NCI-H1048 (cell line): ENCODE data around the gene SLC2A1.
"Not testable (repeated sequence)": the region's sequence is repeated elsewhere in the genome, so short reads cannot be mapped to it uniquely, and the experiment has no call there.

Source experiments
- DNase-seq: peaks from one replicate; lab custom pipeline; 2025; lab: John Stamatoyannopoulos, UW

The SLC2A1 gene

GRCh38 chr1:42929434-42930177, 29.1 kb downstream of the SLC2A1 start:
- DNase-seq: no peak

GRCh38 chr1:42928859-42929258, 29.8 kb downstream of the SLC2A1 start:
- DNase-seq: no peak

- DNase-seq: no peak
These were observed 30.7 kb downstream of the SLC2A1 start for GRCh38 chr1:42927920-42928505.

- DNase-seq: no peak
These were observed 31.3 kb downstream of the SLC2A1 start for GRCh38 chr1:42927274-42927841.

- DNase-seq: no peak
These were observed 31.8 kb downstream of the SLC2A1 start for GRCh38 chr1:42926879-42927242.

GRCh38 chr1:42926235-42926878, 32.3 kb downstream of the SLC2A1 start:
- no peak for DNase-seq

- no peak for DNase-seq
These were observed 33.6 kb downstream of the SLC2A1 start for GRCh38 chr1:42924851-42925760.

- DNase-seq: peak; percentile 75
These were observed 34.4 kb downstream of the SLC2A1 start for GRCh38 chr1:42924082-42924850.

GRCh38 chr1:42923367-42924081, 35.1 kb downstream of the SLC2A1 start:
- no peak for DNase-seq

- no peak for DNase-seq
These were observed 35.8 kb downstream of the SLC2A1 start for GRCh38 chr1:42922687-42923366.

GRCh38 chr1:42921769-42922168, 36.9 kb downstream of the SLC2A1 start:
- DNase-seq: no peak

- not testable (repeated sequence) for DNase-seq
These were observed 39.0 kb downstream of the SLC2A1 start for GRCh38 chr1:42919651-42920050.

- no peak for DNase-seq
These were observed 41.5 kb downstream of the SLC2A1 start for GRCh38 chr1:42917241-42917495.

GRCh38 chr1:42915456-42915855, 43.2 kb downstream of the SLC2A1 start:
- DNase-seq: no peak

- DNase-seq: no peak
These were observed 44.5 kb downstream of the SLC2A1 start for GRCh38 chr1:42914092-42914627.

GRCh38 chr1:42913426-42914091, 45.1 kb downstream of the SLC2A1 start:
- DNase-seq: peak; percentile 24

GRCh38 chr1:42910985-42911384, 47.7 kb downstream of the SLC2A1 start:
- DNase-seq: no peak

- DNase-seq: no peak
These were observed 50.6 kb downstream of the SLC2A1 start for GRCh38 chr1:42908046-42908445.

- no peak for DNase-seq
These were observed 54.2 kb downstream of the SLC2A1 start for GRCh38 chr1:42904434-42904833.
